ENCODE data around the gene TPM1. TPM values are rescaled to one million over a fixed set of nuclear protein-coding genes. Genes with fewer than 3 reads are reported as not detected.

TPM1 gene
- total and polyA plus RNA-seq, 9 of the 15 experiments (the other 6 are each of a cell fraction or from before 2014, with no cell fraction given), result 8.1 to 53.9 (median 43.1) TPM

DNA sequence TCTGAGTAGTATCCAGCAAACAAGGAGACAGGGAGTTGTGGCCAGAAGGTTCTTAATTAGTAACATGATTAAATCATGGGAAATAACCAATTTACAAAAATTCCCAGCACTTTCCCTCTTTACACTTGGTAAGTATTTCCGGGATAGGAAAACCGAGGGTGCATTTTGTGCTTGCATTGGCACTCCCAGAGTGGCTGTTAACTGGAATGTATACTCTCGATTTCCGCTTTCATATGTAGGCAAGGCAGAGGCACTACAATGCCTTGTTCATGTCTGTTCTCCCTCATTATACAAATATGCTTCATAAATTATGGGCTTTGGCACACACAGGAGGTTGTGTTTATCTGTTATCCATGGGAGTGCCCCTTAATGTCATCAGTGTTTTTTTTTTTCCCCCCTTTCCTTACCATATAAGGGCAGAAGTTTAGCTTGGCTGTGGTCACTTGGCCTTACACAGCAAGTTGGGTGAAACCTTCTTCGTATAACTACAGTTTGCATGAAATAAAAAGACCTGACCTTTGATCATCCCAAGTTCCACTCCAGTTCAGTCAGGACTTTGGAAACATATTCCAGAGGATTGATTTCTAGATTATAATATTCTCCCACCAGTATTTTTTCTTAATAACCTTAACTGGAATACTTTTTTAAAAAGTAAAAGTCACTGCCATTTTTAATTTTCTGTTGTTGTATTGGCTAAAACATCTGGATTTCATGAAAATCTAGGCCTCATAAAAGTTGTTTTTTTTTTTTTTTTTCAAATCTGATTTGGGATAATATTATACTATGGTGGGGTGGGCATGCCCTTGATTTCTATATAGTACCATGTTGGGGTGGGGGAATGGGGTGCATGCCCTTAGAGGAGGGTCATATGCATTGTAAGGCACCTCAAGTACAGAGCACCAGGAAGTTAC, 8.9 kb downstream of the TPM1 start (continued):
- TF ChIP-seq TEAD4 (IDR thresholded peaks at IDR 0.05; ENCODE audit: low read length), result peak; percentile 57
- no peak for TF ChIP-seq TEAD4 (CRISPR knock-in tag; IDR thresholded peaks at IDR 0.05; ENCODE audit: borderline replicate concordance)
- peak; percentile 17 for TF ChIP-seq ELF1 (tag; IDR thresholded peaks at IDR 0.05)
- no peak for TF ChIP-seq NR2F6 (CRISPR knock-in tag; IDR thresholded peaks at IDR 0.05)
- peak; percentile 70; the same call in 1 of the 2 replicates for TF ChIP-seq ZKSCAN8 (CRISPR knock-in tag; IDR thresholded peaks at IDR 0.05)
- no peak for TF ChIP-seq MAZ (CRISPR knock-in tag; conservative IDR thresholded peaks at IDR 0.05 in 1 of 2, IDR thresholded peaks at IDR 0.05 in 1 of 2)
- TF ChIP-seq ARID1B (IDR thresholded peaks at IDR 0.05), result peak; percentile 57
- TF ChIP-seq ETV1 (tag; conservative IDR thresholded peaks at IDR 0.05; ENCODE audit: low read depth), result peak; percentile 62; the same call in 1 of the 2 replicates
- TF ChIP-seq, protein P1, sequence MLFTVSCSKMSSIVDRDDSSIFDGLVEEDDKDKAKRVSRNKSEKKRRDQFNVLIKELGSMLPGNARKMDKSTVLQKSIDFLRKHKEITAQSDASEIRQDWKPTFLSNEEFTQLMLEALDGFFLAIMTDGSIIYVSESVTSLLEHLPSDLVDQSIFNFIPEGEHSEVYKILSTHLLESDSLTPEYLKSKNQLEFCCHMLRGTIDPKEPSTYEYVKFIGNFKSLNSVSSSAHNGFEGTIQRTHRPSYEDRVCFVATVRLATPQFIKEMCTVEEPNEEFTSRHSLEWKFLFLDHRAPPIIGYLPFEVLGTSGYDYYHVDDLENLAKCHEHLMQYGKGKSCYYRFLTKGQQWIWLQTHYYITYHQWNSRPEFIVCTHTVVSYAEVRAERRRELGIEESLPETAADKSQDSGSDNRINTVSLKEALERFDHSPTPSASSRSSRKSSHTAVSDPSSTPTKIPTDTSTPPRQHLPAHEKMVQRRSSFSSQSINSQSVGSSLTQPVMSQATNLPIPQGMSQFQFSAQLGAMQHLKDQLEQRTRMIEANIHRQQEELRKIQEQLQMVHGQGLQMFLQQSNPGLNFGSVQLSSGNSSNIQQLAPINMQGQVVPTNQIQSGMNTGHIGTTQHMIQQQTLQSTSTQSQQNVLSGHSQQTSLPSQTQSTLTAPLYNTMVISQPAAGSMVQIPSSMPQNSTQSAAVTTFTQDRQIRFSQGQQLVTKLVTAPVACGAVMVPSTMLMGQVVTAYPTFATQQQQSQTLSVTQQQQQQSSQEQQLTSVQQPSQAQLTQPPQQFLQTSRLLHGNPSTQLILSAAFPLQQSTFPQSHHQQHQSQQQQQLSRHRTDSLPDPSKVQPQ (CRISPR knock-in tag; IDR thresholded peaks at IDR 0.05; ENCODE audit: borderline replicate concordance), result no peak
- TF ChIP-seq, protein P2, sequence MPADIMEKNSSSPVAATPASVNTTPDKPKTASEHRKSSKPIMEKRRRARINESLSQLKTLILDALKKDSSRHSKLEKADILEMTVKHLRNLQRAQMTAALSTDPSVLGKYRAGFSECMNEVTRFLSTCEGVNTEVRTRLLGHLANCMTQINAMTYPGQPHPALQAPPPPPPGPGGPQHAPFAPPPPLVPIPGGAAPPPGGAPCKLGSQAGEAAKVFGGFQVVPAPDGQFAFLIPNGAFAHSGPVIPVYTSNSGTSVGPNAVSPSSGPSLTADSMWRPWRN (IDR thresholded peaks at IDR 0.05; ENCODE audit: low read depth), result no peak
- TF ChIP-seq LEF1 (IDR thresholded peaks at IDR 0.05), result peak; percentile 38; the same call in 1 of the 2 replicates
- no peak for TF ChIP-seq ERF (CRISPR knock-in tag; IDR thresholded peaks at IDR 0.05)
- TF ChIP-seq ZNF766 (CRISPR knock-in tag; conservative IDR thresholded peaks at IDR 0.05), result peak; percentile 90
- TF ChIP-seq MCM3 (IDR thresholded peaks at IDR 0.05), result no peak
- no peak for TF ChIP-seq NR2C2 (CRISPR knock-in tag; IDR thresholded peaks at IDR 0.05)
- TF ChIP-seq NR2C2 (tag; IDR thresholded peaks at IDR 0.05), result peak; percentile 78
- TF ChIP-seq MEIS2 (IDR thresholded peaks at IDR 0.05; ENCODE audit: partially characterized antibody), result peak; percentile 95
- TF ChIP-seq SNAPC5 (CRISPR knock-in tag; IDR thresholded peaks at IDR 0.05), result no peak
- TF ChIP-seq ZNF699 (CRISPR knock-in tag; IDR thresholded peaks at IDR 0.05; ENCODE audit: insufficient replicate concordance), result no peak
- TF ChIP-seq ZNF212 (CRISPR knock-in tag; IDR thresholded peaks at IDR 0.05), result no peak
- TF ChIP-seq PRMT5 (CRISPR knock-in tag; IDR thresholded peaks at IDR 0.05), result no peak
- TF ChIP-seq ATF7 (IDR thresholded peaks at IDR 0.05), result peak; percentile 69; the same call in 1 of the 2 replicates
- peak; percentile 89 for TF ChIP-seq PKNOX1 (IDR thresholded peaks at IDR 0.05)
- no peak for TF ChIP-seq U2AF1 (optimal IDR thresholded peaks at IDR 0.05; ENCODE audit: low read depth, low read length)
- no peak for TF ChIP-seq PTRF (tag; IDR thresholded peaks at IDR 0.05)
- no peak for TF ChIP-seq ZNF12 (CRISPR knock-in tag; IDR thresholded peaks at IDR 0.05)
